Measurements from ENCODE around the gene SPATA2L.

SPATA2L gene

GRCh38 chr16:89742948-89743347 is 41.4 kb upstream of the SPATA2L start:
- no peak for FAIRE-seq
- DNase-seq (ENCODE audit: insufficient read length, low spot score) = no peak
- no peak for TF ChIP-seq CTCF (IDR thresholded peaks at IDR 0.05; ENCODE audit: insufficient read depth, missing control alignments)

- TF ChIP-seq CTCF (IDR thresholded peaks at IDR 0.05; ENCODE audit: insufficient read depth, missing control alignments) = no peak
These were observed 40.0 kb upstream of the SPATA2L start for GRCh38 chr16:89741342-89742014.

DNA sequence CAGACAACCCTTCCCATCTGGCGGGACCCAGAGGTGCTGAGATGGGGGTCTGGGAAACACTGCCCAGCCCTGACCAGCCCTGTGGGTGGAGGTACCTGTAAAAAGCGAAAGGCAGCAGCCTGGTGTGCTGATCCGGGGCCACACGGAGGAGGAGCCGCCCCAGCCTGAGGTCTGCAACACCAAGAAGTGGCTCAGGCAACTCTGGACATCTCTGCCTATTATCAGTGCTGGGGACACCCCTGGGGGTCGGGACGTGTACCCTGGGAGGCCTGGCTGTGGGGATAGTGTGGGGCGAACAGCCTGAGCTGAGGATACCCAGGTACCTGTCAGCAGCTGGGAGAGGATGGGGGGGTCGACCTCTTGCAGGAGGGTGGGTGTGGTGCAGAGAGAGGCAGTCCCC is 37.9 kb upstream of the SPATA2L start:
- FAIRE-seq (no peak), DNase-seq (ENCODE audit: insufficient read length, low spot score) (no peak)
- no peak for TF ChIP-seq CTCF (IDR thresholded peaks at IDR 0.05; ENCODE audit: insufficient read depth, missing control alignments)

More at GRCh38 chr16:89741342-89742014, 40.0 kb upstream of the SPATA2L start:
- FAIRE-seq (no peak), DNase-seq (ENCODE audit: insufficient read length, low spot score) (no peak)

- no peak for FAIRE-seq
- DNase-seq (ENCODE audit: insufficient read length, low spot score) = no peak
- TF ChIP-seq CTCF (IDR thresholded peaks at IDR 0.05; ENCODE audit: insufficient read depth, missing control alignments) = no peak
These were observed 37.2 kb upstream of the SPATA2L start for GRCh38 chr16:89738538-89739317.

GRCh38 chr16:89738072-89738377 is 36.5 kb upstream of the SPATA2L start:
- DNase-seq (ENCODE audit: insufficient read length, low spot score) = no peak
- no peak for TF ChIP-seq CTCF (IDR thresholded peaks at IDR 0.05; ENCODE audit: insufficient read depth, missing control alignments)
- FAIRE-seq = no peak

- DNase-seq (ENCODE audit: insufficient read length, low spot score) (no peak), FAIRE-seq (no peak)
- no peak for TF ChIP-seq CTCF (IDR thresholded peaks at IDR 0.05; ENCODE audit: insufficient read depth, missing control alignments)
These were observed 36.0 kb upstream of the SPATA2L start for GRCh38 chr16:89737341-89738071.

All from D721Med (cell line).